Measurements from ENCODE around the gene TP53I3.

TP53I3 gene

DNA sequence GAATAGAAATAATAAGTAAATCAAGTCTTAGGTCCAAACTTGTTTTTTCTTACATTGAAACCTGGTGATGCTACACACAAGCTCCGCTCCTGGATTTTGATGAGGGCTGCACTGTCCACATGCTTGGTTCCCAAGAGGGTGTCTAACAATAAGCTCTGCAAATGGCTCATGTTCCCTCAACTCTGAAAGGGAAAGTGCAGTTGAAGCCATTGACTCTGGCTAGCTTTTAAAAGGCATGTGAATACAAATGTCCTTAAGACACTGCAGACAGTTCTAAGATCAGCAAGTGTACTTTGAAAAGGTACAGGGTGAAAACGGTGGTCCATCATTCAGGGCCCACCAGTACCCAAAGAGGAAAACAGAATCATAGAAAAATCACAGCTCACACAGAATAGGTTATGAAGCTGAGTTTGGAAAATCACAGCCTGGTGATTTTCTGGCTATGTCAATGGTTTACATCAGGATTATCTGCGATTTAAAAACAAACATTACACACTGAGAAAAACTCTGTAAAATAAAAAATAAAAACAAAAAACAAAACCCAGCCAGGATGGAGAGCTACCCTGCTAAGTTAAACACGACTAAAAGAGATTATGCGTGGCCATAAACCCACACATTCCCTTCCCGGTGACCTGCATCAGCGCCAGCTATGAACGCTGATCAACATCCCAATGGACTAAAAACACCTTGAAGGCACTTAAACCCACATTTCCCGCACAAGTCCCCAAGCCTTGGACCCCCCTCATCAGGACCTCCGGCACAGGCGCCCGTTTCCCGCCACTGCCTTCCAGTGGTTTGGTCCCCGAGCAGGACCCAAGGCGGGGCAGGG lies 37.9 kb upstream of the TP53I3 start:
- DNase-seq (ENCODE audit: low read depth) = peak; percentile 19
- TF ChIP-seq, protein P1, sequence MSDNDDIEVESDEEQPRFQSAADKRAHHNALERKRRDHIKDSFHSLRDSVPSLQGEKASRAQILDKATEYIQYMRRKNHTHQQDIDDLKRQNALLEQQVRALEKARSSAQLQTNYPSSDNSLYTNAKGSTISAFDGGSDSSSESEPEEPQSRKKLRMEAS (IDR thresholded peaks at IDR 0.05; ENCODE audit: low read depth, low read length) = no peak
- TF ChIP-seq, protein P2, sequence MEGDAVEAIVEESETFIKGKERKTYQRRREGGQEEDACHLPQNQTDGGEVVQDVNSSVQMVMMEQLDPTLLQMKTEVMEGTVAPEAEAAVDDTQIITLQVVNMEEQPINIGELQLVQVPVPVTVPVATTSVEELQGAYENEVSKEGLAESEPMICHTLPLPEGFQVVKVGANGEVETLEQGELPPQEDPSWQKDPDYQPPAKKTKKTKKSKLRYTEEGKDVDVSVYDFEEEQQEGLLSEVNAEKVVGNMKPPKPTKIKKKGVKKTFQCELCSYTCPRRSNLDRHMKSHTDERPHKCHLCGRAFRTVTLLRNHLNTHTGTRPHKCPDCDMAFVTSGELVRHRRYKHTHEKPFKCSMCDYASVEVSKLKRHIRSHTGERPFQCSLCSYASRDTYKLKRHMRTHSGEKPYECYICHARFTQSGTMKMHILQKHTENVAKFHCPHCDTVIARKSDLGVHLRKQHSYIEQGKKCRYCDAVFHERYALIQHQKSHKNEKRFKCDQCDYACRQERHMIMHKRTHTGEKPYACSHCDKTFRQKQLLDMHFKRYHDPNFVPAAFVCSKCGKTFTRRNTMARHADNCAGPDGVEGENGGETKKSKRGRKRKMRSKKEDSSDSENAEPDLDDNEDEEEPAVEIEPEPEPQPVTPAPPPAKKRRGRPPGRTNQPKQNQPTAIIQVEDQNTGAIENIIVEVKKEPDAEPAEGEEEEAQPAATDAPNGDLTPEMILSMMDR (IDR thresholded peaks at IDR 0.05; ENCODE audit: low read depth, low read length) = no peak
- TF ChIP-seq MYC (IDR thresholded peaks at IDR 0.05; ENCODE audit: low read depth, low read length) (no peak), POLR2A (IDR thresholded peaks at IDR 0.05; ENCODE audit: extremely low read depth, insufficient read length) (no peak)
- H3K4me3 ChIP-seq (ENCODE audit: low read depth, low read length) = peak overlapping the region; percentile 65

DNA sequence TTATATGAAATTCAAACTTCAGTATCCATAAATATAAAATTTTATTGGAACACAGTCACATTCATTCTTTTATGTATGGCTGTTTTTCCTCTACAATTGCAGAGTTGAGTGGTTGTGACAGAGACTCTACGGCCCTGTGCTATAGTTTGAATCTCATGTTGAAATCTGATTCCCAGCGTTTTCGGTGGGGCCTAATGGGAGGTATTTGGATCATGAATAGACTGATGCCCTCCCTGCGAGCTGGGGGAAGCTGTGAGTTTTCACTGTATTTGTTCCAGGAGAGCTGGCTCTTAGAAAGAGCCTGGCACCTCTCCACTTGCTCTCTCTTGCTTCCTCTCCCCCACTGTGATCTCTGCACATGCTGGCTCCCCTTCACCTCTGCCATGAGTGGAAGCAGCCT lies 36.8 kb upstream of the TP53I3 start:
- TF ChIP-seq POLR2A (IDR thresholded peaks at IDR 0.05; ENCODE audit: extremely low read depth, insufficient read length) (no peak), MYC (IDR thresholded peaks at IDR 0.05; ENCODE audit: low read depth, low read length) (no peak)
- TF ChIP-seq, protein P2 (IDR thresholded peaks at IDR 0.05; ENCODE audit: low read depth, low read length) = no peak
- TF ChIP-seq, protein P1 (IDR thresholded peaks at IDR 0.05; ENCODE audit: low read depth, low read length) = no peak
- no peak for DNase-seq (ENCODE audit: low read depth)

DNA sequence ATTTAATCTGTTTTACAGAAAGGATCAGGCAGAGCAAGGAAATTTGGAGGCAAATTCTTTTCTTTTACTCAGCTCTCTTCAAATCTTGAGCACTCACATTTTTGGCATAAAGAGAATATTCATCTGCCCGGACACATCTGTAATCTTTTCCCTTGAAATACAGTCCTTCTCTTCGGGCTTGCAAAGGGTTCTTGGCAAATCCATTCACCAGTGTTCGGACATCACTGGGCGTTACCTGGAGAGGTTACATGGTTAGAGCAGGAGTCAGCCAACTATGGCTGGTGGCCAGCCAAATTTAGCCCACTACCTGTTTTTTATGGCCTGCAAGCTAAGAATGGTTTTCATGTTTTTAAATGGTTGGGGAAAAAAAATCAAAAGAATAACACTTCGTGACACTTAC lies 36.4 kb upstream of the TP53I3 start:
- H3K4me3 ChIP-seq (ENCODE audit: low read depth, low read length) = no peak overlapping the region
- DNase-seq (ENCODE audit: low read depth) = no peak
- no peak for TF ChIP-seq MYC (IDR thresholded peaks at IDR 0.05; ENCODE audit: low read depth, low read length)
- TF ChIP-seq, protein P1 (IDR thresholded peaks at IDR 0.05; ENCODE audit: low read depth, low read length) = no peak
- no peak for TF ChIP-seq POLR2A (IDR thresholded peaks at IDR 0.05; ENCODE audit: extremely low read depth, insufficient read length)
- TF ChIP-seq, protein P2 (IDR thresholded peaks at IDR 0.05; ENCODE audit: low read depth, low read length) = no peak

More for the DNA sequence above, 36.8 kb upstream of the TP53I3 start:
- no peak overlapping the region for H3K4me3 ChIP-seq (ENCODE audit: low read depth, low read length)

DNA sequence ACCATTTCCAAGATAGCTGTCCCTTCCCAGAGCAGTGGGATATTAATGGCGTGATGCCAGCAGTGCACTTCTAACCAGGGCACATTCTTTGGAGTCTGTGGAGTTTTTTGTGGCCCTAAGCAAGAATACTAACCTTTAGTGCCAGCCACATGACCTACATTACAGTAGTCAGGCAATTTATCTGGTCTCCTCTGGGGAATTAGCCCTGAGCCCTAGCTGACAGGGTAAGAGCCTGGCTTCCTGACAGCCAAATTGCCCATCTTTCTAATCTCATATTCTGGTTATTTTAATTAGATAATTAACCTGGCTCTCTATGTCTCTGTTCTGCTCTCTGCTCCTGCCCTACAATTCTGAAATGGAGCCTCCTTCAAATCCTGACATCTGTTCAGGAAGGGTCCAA lies 33.3 kb upstream of the TP53I3 start:
- no peak for DNase-seq (ENCODE audit: low read depth)
- no peak overlapping the region for H3K4me3 ChIP-seq (ENCODE audit: low read depth, low read length)
- TF ChIP-seq, protein P2 (IDR thresholded peaks at IDR 0.05; ENCODE audit: low read depth, low read length) = no peak
- TF ChIP-seq, protein P1 (IDR thresholded peaks at IDR 0.05; ENCODE audit: low read depth, low read length) = no peak
- TF ChIP-seq MYC (IDR thresholded peaks at IDR 0.05; ENCODE audit: low read depth, low read length) = no peak
- no peak for TF ChIP-seq POLR2A (IDR thresholded peaks at IDR 0.05; ENCODE audit: extremely low read depth, insufficient read length)

DNA sequence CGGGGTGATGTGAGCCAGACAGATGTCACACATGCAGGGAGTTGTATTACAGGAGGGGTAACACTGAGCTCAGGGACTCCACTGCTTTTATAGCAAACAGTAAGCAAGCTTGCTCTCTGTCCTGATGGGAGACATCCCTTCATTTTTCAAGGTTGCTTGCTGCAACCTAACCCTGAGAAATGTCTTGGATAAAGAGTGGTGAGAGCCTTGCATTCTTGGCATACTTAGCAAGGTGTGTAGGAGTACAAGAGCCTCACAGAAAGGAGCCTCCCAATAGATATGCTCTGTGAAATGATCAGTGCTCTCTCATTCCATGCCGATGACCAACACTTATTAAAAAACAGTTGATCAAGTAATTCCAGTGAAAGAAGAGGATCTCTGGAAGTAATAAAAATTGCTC lies 30.4 kb upstream of the TP53I3 start:
- TF ChIP-seq POLR2A (IDR thresholded peaks at IDR 0.05; ENCODE audit: extremely low read depth, insufficient read length) = no peak
- TF ChIP-seq, protein P2 (IDR thresholded peaks at IDR 0.05; ENCODE audit: low read depth, low read length) = no peak
- no peak for TF ChIP-seq MYC (IDR thresholded peaks at IDR 0.05; ENCODE audit: low read depth, low read length)
- TF ChIP-seq, protein P1 (IDR thresholded peaks at IDR 0.05; ENCODE audit: low read depth, low read length) = no peak
- H3K4me3 ChIP-seq (ENCODE audit: low read depth, low read length) = no peak overlapping the region
- DNase-seq (ENCODE audit: low read depth) = no peak

All from NB4 (cell line).